HEK293T (cell line): ENCODE data around the gene ADAMTS4.

Experiments
- CTCF ChIA-PET: fragments of 350-600 bp; formaldehyde crosslinking; extraction: SDS; loops from one replicate; lab custom pipeline; 2021; ENCODE audit warnings: antibody characterized with exemption, inconsistent platforms; lab: Yijun Ruan, JAX
- POLR2A ChIA-PET: fragments of 350-600 bp; formaldehyde crosslinking; extraction: SDS; loops from one replicate; lab custom pipeline; 2020; ENCODE audit warnings: antibody characterized with exemption, inconsistent platforms; lab: Yijun Ruan, JAX
- DNase-seq: peaks from one replicate; pipeline ENCODE4 v3.0.0; 2012; ENCODE audit warnings: mixed read lengths; ENCODE audit errors: extremely low spot score
- ARNT ChIP-seq: fragments of 450-650 bp; IDR thresholded peaks from 2 replicates; pipeline ENCODE4 v1.6.1; 2017; ENCODE audit warnings: mild to moderate bottlenecking
- BHLHE40 ChIP-seq: fragments of 450-650 bp; IDR thresholded peaks from 2 replicates; pipeline ENCODE4 v1.6.1; 2016; ENCODE audit warnings: mild to moderate bottlenecking, moderate library complexity, borderline replicate concordance
- CTBP1 ChIP-seq: fragments of 450-650 bp; IDR thresholded peaks from 2 replicates; pipeline ENCODE4 v1.6.1; 2016; ENCODE audit warnings: borderline replicate concordance
- ELF4 ChIP-seq: fragments of 450-650 bp; IDR thresholded peaks from 2 replicates; pipeline ENCODE4 v1.6.1; 2017; ENCODE audit warnings: antibody characterized with exemption
- FOXA1 ChIP-seq: fragments of 450-650 bp; IDR thresholded peaks from 2 replicates; pipeline ENCODE4 v1.6.1; 2016; ENCODE audit warnings: mild to moderate bottlenecking
- FOXK2 ChIP-seq: fragments of 450-650 bp; IDR thresholded peaks from 2 replicates; pipeline ENCODE4 v1.6.1; 2016; ENCODE audit warnings: mild to moderate bottlenecking
- FOXM1 ChIP-seq: fragments of 450-650 bp; IDR thresholded peaks from 2 replicates; pipeline ENCODE4 v1.6.1; 2017; ENCODE audit warnings: mild to moderate bottlenecking, borderline replicate concordance
- HDGF ChIP-seq: fragments of 450-650 bp; IDR thresholded peaks from 2 replicates; pipeline ENCODE4 v1.6.1; 2017; ENCODE audit warnings: antibody characterized with exemption, borderline replicate concordance
- L3MBTL2 ChIP-seq: fragments of 450-650 bp; conservative IDR thresholded peaks from 2 replicates; pipeline ENCODE4 v1.6.1; 2016; ENCODE audit warnings: mild to moderate bottlenecking
- LEF1 ChIP-seq: fragments of 450-650 bp; IDR thresholded peaks from 2 replicates; pipeline ENCODE4 v1.6.1; 2017; ENCODE audit warnings: mild to moderate bottlenecking, borderline replicate concordance
- NFRKB ChIP-seq: fragments of 450-650 bp; IDR thresholded peaks from 2 replicates; pipeline ENCODE4 v1.6.1; 2016; ENCODE audit warnings: mild to moderate bottlenecking, moderate library complexity
- PKNOX1 ChIP-seq: fragments of 450-650 bp; IDR thresholded peaks from 2 replicates; pipeline ENCODE4 v1.6.1; 2016
- SP1 ChIP-seq: fragments of 450-650 bp; IDR thresholded peaks from 2 replicates; pipeline ENCODE4 v1.6.1; 2017
- SUZ12 ChIP-seq: fragments of 450-650 bp; IDR thresholded peaks from 2 replicates; pipeline ENCODE4 v1.6.1; 2016; ENCODE audit warnings: mild to moderate bottlenecking
- TARDBP ChIP-seq: fragments of 450-650 bp; IDR thresholded peaks from 2 replicates; pipeline ENCODE4 v1.6.1; 2016
- ZNF384 ChIP-seq: fragments of 450-650 bp; IDR thresholded peaks from 2 replicates; pipeline ENCODE4 v1.6.1; 2016

The ADAMTS4 gene

GRCh38 chr1:161235957-161236775, 37.3 kb upstream of the ADAMTS4 start:
- ChIA-PET POLR2A (interaction anchor here (0.9 to 1.7 kb wide), 2 partner anchors 11 to 78 kb away, joined by 3 to 5 read pairs; partner anchors contain the start of genes SDHC and TOMM40L), CTCF (no interaction called here)
- no peak for DNase-seq
- TF ChIP-seq ZNF384 (no peak), SP1 (no peak), ELF4 (no peak), ARNT (no peak), FOXK2 (no peak), NFRKB (no peak), CTBP1 (no peak), LEF1 (no peak), FOXM1 (no peak), L3MBTL2 (no peak), HDGF (no peak), BHLHE40 (no peak)

GRCh38 chr1:161233102-161233501, 34.2 kb upstream of the ADAMTS4 start:
- POLR2A ChIA-PET = interaction anchor here (1.3 kb wide), 1 partner anchor 24 kb away, joined by 4 read pairs; no protein-coding TSS in a partner anchor
- CTCF ChIA-PET = no interaction called here
- DNase-seq = no peak
- TF ChIP-seq ARNT (no peak), CTBP1 (no peak), FOXM1 (no peak), SP1 (no peak), NFRKB (no peak), L3MBTL2 (no peak), TARDBP (no peak), BHLHE40 (no peak), FOXA1 (no peak), LEF1 (no peak), FOXK2 (no peak), ELF4 (no peak)

GRCh38 chr1:161230762-161231161, 31.9 kb upstream of the ADAMTS4 start:
- CTCF ChIA-PET = interaction anchor here (0.5 to 1.7 kb wide), 5 partner anchors 60 to 239 kb away, joined by 3 to 7 read pairs (median 4); no protein-coding TSS in a partner anchor
- DNase-seq = no peak

GRCh38 chr1:161229896-161230295, 31.0 kb upstream of the ADAMTS4 start:
- no peak for DNase-seq
- POLR2A ChIA-PET = no interaction called here
- no peak for TF ChIP-seq FOXM1
- TF ChIP-seq HDGF = no peak
- TF ChIP-seq L3MBTL2 = no peak
- no peak for TF ChIP-seq TARDBP
- no peak for TF ChIP-seq SP1
- no peak for TF ChIP-seq FOXK2
- TF ChIP-seq ELF4 = no peak
- TF ChIP-seq FOXA1 = no peak
- no peak for TF ChIP-seq LEF1
- no peak for TF ChIP-seq SUZ12
- TF ChIP-seq BHLHE40 = no peak
- no peak for TF ChIP-seq CTBP1
- no peak for TF ChIP-seq PKNOX1
- TF ChIP-seq ZNF384 = no peak
- no peak for TF ChIP-seq NFRKB
- CTCF ChIA-PET = interaction anchor here (0.7 to 1.7 kb wide), 4 partner anchors 61 to 152 kb away, joined by 3 to 7 read pairs (median 4); no protein-coding TSS in a partner anchor

More at GRCh38 chr1:161230762-161231161, 31.9 kb upstream of the ADAMTS4 start:
- no peak for TF ChIP-seq ARNT
- TF ChIP-seq NFRKB = no peak
- no peak for TF ChIP-seq BHLHE40
- no peak for TF ChIP-seq L3MBTL2
- TF ChIP-seq PKNOX1 = no peak
- no peak for TF ChIP-seq SUZ12
- no peak for TF ChIP-seq FOXK2
- TF ChIP-seq CTBP1 = no peak
- POLR2A ChIA-PET = no interaction called here

- ChIA-PET POLR2A (no interaction called here), CTCF (interaction anchor here (2.7 kb wide), 1 partner anchor 63 kb away, joined by 10 read pairs; no protein-coding TSS in a partner anchor)
- TF ChIP-seq BHLHE40 = no peak
- TF ChIP-seq SP1 = no peak
- TF ChIP-seq HDGF = no peak
- no peak for TF ChIP-seq FOXA1
- TF ChIP-seq SUZ12 = no peak
- no peak for TF ChIP-seq PKNOX1
- TF ChIP-seq L3MBTL2 = no peak
- no peak for TF ChIP-seq ZNF384
- TF ChIP-seq ELF4 = no peak
- no peak for TF ChIP-seq ARNT
- DNase-seq = no peak
Observed at GRCh38 chr1:161228032-161228431, 29.2 kb upstream of the ADAMTS4 start.
